Measurements from ENCODE around the gene DDX41. TPM values are rescaled to one million over a fixed set of nuclear protein-coding genes. Genes with fewer than 3 reads are reported as not detected.

DDX41 gene
- total RNA-seq, 6 donors from 2014 or later = 82.0 to 150 (median 91.9) TPM

- 97 to 98% methylated on average over 5 to 17 of the region's 19 CpGs for WGBS, 2 donors
- TF ChIP-seq EP300 (IDR thresholded peaks at IDR 0.05) = no peak
- TF ChIP-seq POLR2A (IDR thresholded peaks at IDR 0.05) = no peak
- TF ChIP-seq, protein P1, sequence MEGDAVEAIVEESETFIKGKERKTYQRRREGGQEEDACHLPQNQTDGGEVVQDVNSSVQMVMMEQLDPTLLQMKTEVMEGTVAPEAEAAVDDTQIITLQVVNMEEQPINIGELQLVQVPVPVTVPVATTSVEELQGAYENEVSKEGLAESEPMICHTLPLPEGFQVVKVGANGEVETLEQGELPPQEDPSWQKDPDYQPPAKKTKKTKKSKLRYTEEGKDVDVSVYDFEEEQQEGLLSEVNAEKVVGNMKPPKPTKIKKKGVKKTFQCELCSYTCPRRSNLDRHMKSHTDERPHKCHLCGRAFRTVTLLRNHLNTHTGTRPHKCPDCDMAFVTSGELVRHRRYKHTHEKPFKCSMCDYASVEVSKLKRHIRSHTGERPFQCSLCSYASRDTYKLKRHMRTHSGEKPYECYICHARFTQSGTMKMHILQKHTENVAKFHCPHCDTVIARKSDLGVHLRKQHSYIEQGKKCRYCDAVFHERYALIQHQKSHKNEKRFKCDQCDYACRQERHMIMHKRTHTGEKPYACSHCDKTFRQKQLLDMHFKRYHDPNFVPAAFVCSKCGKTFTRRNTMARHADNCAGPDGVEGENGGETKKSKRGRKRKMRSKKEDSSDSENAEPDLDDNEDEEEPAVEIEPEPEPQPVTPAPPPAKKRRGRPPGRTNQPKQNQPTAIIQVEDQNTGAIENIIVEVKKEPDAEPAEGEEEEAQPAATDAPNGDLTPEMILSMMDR (IDR thresholded peaks at IDR 0.05) = no peak
- no peak for TF ChIP-seq POLR2AphosphoS5 (IDR thresholded peaks at IDR 0.05)
- DNase-seq (peak in 1 of 2 donors; percentile 73), ATAC-seq (ENCODE audit: low FRiP score in 2 of 2) (no peak)
- H3K27me3 ChIP-seq = no peaks in the 10 kb centered on the region
- H3K4me1 ChIP-seq = peaks cover 0 to 6% (median under 1%) of the 10 kb centered on the region in 4 donors
- peaks cover 26 to 93% (median 73%) of the 10 kb centered on the region in 4 donors for H3K36me3 ChIP-seq
- H3K4me3 ChIP-seq = no peak overlapping the region
- H3K9me3 ChIP-seq = no peaks in the 10 kb centered on the region
- H3K27ac ChIP-seq = no peak overlapping the region
Measured at GRCh38 chr5:177523711-177524538, 7.2 kb upstream of the DDX41 start.

GRCh38 chr5:177520916-177521513, 4.3 kb upstream of the DDX41 start:
- 83 to 100% methylated on average over 1 to 2 of the region's 2 CpGs for WGBS, 2 donors
- Histone ChIP-seq H3K27ac (no peak overlapping the region), H3K27me3 (no peaks in the 10 kb centered on the region), H3K36me3 (peaks cover 19 to 64% (median 53%) of the 10 kb centered on the region in 4 donors), H3K4me1 (peaks cover 2 to 15% (median 6%) of the 10 kb centered on the region in 4 donors), H3K9me3 (no peaks in the 10 kb centered on the region), H3K4me3 (no peak overlapping the region)
- TF ChIP-seq POLR2AphosphoS5 (IDR thresholded peaks at IDR 0.05) (no peak), POLR2A (IDR thresholded peaks at IDR 0.05) (no peak), EP300 (IDR thresholded peaks at IDR 0.05) (no peak)
- TF ChIP-seq, protein P1 (IDR thresholded peaks at IDR 0.05) = no peak
- DNase-seq (no peak), ATAC-seq (ENCODE audit: low FRiP score in 2 of 2) (no peak)

DNA sequence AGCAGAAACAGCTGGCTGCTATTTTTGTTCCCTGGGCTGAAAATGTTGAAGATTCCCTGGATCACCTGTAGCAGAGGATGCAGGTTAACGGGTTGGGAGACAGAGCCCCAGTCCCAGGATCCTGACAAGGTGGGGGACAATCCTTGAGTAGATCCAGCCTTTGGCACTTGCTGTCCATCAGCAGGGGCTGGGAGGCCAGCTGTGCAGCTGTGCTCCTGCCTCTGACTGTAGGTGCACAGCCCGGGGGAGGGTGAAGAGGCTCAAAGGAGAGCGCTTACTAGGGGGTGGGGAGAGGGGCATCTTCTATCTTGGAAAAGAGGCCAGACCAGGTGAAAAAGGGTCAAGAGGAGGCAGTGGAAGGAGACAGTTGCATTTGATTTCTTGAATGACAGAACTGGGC, 3.5 kb upstream of the DDX41 start:
- TF ChIP-seq POLR2A (IDR thresholded peaks at IDR 0.05) (no peak), EP300 (IDR thresholded peaks at IDR 0.05) (no peak), POLR2AphosphoS5 (IDR thresholded peaks at IDR 0.05) (no peak)
- TF ChIP-seq, protein P1 (IDR thresholded peaks at IDR 0.05) = no peak
- H3K4me3 ChIP-seq = no peak overlapping the region
- H3K27me3 ChIP-seq = no peaks in the 10 kb centered on the region
- H3K36me3 ChIP-seq = peaks cover 19 to 65% (median 52%) of the 10 kb centered on the region in 4 donors
- WGBS, 2 donors = 95 to 97% methylated on average over 3 of the region's 3 CpGs
- no peak overlapping the region for H3K27ac ChIP-seq
- H3K9me3 ChIP-seq = no peaks in the 10 kb centered on the region
- H3K4me1 ChIP-seq = peaks cover 9 to 23% (median 13%) of the 10 kb centered on the region in 4 donors
- ATAC-seq (ENCODE audit: low FRiP score in 2 of 2) (no peak), DNase-seq (no peak)

- ATAC-seq (ENCODE audit: low FRiP score in 2 of 2) (no peak), DNase-seq (no peak)
- Histone ChIP-seq H3K27me3 (no peaks in the 10 kb centered on the region), H3K4me3 (no peak overlapping the region), H3K4me1 (peaks cover 11 to 25% (median 14%) of the 10 kb centered on the region in 4 donors), H3K27ac (no peak overlapping the region), H3K36me3 (peaks cover 19 to 65% (median 52%) of the 10 kb centered on the region in 4 donors), H3K9me3 (no peaks in the 10 kb centered on the region)
- TF ChIP-seq POLR2A (IDR thresholded peaks at IDR 0.05) = no peak
- TF ChIP-seq EP300 (IDR thresholded peaks at IDR 0.05) = no peak
- TF ChIP-seq POLR2AphosphoS5 (IDR thresholded peaks at IDR 0.05) = no peak
- TF ChIP-seq, protein P1 (IDR thresholded peaks at IDR 0.05) = no peak
- 86% methylated on average over 13 of the region's 13 CpGs for WGBS, 2 donors
Measured at GRCh38 chr5:177519463-177520235, 2.9 kb upstream of the DDX41 start.
